D721Med (cell line): ENCODE measurements around the gene XRCC4.
A peak's percentile ranks its signal among the peaks of the same experiment; 100 is the strongest.

ENCODE experiments used
- DNase-seq: peaks from one replicate; pipeline ENCODE4 v3.0.0; 2011; ENCODE audit warnings: low spot score; ENCODE audit not compliant: insufficient read length
- FAIRE-seq: peaks from 2 replicates; lab custom pipeline; 2011; peaks lifted over from hg19 to GRCh38; lab: Jason Lieb, UNC
- CTCF ChIP-seq: IDR thresholded peaks from 2 replicates; pipeline ENCODE4 v1.5.1; 2012; ENCODE audit warnings: mild to moderate bottlenecking, control low read depth; ENCODE audit not compliant: insufficient read depth; ENCODE audit errors: missing control alignments

XRCC4 gene

DNA sequence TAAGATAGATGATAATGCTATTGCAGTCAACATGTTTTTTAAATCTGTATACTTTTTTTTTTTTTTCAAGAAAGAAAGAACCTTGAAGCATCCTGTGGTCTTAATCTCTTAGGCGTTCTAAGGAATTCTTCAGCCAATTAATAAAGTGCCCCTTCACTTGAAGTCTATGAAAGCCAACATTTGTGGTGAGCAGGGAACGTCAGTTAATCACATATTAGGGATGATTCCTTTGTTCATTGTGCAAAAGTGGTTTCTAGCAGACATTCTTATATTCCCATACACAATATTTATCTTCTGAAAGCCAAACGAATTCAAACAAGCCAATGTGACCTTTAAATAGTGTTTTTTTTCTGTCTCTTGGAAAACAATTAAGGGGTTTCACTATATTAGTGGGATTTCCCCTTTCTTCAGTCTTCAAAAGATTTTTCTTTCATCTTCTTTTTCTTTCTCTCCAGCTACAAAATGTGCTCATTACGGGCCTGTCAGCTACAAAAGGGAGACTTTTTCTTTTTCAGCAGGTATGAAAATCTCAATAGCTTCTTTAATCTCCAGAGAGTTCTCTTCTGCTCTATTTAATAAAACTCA is 40.3 kb upstream of the XRCC4 start:
- DNase-seq, result no peak
- no peak for TF ChIP-seq CTCF
- peak; percentile 56 for FAIRE-seq

DNA sequence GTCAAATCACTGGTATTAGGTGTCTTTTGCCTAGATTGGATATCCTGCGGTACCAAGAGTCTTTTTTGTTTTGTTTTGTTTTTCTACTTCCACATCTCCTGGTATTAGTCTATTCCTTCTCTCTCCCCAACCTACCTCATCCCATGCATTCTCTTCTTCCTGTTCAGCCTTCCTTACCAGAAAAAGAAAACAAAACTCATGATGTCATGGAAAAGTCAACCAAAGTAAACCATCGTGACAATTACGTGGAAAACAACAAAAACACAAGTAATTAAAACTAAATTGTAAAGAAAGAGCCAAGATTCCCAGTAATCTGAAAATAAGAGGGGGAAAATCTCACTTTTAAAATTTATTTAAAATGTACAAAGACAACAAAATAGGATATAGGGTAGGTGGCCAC is 38.4 kb upstream of the XRCC4 start:
- TF ChIP-seq CTCF, result no peak
- FAIRE-seq (no peak), DNase-seq (no peak)

- DNase-seq (no peak), FAIRE-seq (no peak)
- TF ChIP-seq CTCF, result no peak
Observed at GRCh38 chr5:83042507-83042906, 34.8 kb upstream of the XRCC4 start.

GRCh38 chr5:83044926-83045325 is 32.4 kb upstream of the XRCC4 start:
- FAIRE-seq (no peak), DNase-seq (no peak)
- TF ChIP-seq CTCF, result no peak

DNA sequence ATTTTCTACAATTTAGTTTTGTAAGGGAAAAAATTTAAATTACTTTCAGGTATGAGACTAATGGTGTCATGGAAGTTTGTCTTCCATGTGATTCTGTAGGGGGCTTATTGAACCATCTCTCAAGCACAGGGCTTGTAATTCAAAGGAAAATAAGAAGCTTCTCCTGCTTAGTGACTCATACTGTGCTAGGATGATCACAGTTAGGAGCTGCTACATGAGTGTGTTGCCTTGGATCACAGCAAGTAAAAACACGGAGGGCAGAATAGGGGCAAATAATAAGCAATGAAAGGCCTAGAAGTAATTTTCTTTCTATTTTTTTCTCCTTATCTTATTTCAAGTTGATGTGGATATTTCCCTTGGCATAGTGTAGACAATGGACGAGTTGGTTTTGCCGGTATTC is 29.1 kb upstream of the XRCC4 start:
- no peak for DNase-seq
- no peak for FAIRE-seq
- TF ChIP-seq CTCF, result no peak

DNA sequence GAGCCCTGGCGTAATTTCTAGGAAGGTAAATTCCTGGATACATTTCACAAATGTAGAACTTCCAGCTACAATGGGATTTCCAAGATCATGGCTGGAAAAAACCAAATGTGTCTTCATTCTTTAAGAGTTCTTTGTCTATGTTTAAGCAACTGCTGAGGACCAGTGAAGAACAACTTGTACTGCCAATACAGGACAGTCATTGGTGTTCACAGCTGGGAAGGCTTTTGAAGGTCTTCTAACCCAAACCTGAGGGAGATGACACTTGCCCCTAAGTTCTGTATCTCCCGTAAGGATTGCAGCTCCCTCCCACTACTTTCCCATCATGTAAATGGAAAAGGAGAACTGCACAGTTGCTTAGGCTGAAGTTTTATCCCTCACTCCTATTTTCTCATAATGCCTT is 28.5 kb upstream of the XRCC4 start:
- FAIRE-seq (no peak), DNase-seq (no peak)
- TF ChIP-seq CTCF, result no peak

DNA sequence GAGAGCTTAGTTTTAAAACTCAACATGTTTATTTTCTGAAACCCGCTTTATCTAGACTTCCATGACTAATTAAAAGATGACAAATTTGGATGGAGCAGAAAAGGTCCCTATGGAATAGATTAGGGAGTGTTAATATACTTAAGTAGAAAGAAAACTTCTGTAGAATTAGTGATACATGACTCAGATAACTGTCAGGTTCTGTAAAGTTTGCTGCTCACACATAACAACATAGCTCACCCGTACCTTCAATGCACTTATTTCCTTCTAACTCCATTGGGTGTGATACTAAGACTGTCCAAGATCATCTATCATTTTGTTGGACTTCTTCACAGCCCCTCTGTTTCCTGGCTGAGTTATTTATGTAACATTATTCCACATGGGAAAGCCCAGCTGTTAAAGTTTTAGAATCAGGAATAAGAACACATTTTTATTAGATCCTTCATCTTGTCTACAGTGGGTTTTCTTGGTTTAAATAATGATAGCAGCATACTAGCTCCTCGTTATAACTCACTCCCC is 27.9 kb upstream of the XRCC4 start:
- FAIRE-seq, result no peak
- no peak for DNase-seq
- TF ChIP-seq CTCF, result no peak
